K562 (cell line): ENCODE data around the gene THEMIS.

Source experiments
- CEBPB ChIP-seq: fragments of 450-650 bp; IDR thresholded peaks from 2 replicates; pipeline ENCODE4 v1.6.1; 2016; ENCODE audit warnings: missing genetic modification characterization, missing compliant biosample characterization
- EP300 ChIP-seq: IDR thresholded peaks from 2 replicates; pipeline ENCODE4 v1.6.1; 2012; ENCODE audit warnings: low read length, improper control_type of control experiment
- ETS1 ChIP-seq: conservative IDR thresholded peaks from 2 replicates; pipeline ENCODE4 v1.6.1; 2011; ENCODE audit warnings: low read depth, mild to moderate bottlenecking, low read length; ENCODE audit not compliant: control insufficient read depth
- KHSRP ChIP-seq: fragments of 450-650 bp; IDR thresholded peaks from 2 replicates; pipeline ENCODE4 v1.6.1; 2017
- ZNF121 ChIP-seq: sonication (generic); formaldehyde crosslinking; conservative IDR thresholded peaks from 2 replicates; pipeline ENCODE4 v1.8.0; 2022; ENCODE audit warnings: missing genetic modification reagents
- ZSCAN29 ChIP-seq: fragments of 450-650 bp; IDR thresholded peaks from 2 replicates; pipeline ENCODE4 v1.6.1; 2017

DNA sequence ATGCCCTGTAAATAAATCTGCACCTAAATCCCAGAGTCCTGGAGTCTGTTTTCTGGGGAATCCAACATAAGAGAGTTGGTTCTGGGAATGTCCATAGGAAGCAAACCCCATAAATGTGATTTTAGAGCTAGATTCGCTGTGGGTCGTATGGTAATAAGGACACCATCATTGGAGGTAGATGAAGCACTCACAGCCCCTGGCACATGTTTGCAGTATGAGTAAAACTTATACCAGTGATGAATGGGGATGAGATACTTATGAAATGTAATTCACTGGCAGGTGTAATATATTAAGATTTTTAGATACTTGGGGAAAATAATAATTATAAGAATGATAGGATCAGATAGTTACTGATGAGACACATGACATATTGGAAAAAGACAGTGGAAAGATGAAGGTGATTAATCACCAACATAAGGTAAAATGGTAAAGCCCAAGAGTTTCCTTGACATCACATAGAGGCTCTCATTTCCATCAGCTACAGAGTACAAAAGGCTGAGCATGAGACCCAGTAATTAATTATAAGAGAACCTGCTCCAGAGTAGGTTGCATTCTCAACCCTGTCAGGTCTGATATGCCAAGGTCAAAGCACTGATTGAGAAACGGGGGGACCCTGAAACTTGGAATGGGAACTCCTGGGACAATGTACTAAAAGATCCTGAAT, 44.7 kb upstream of the THEMIS start:
- TF ChIP-seq ZNF121 (CRISPR knock-in tag) (no peak), ZSCAN29 (no peak), KHSRP (no peak), CEBPB (tag) (no peak), ETS1 (no peak), EP300 (no peak)
